WTC11 (cell line): ENCODE results near the gene L1TD1.

Source experiments
- CTCF ChIP-seq: fragments of 200-600 bp; IDR thresholded peaks from 2 replicates; pipeline ENCODE4 v1.8.0; 2022; ENCODE audit warnings: antibody characterized with exemption
- E2F1 ChIP-seq: sonication (generic); formaldehyde crosslinking; IDR thresholded peaks from 2 replicates; pipeline ENCODE4 v1.8.0; 2022; ENCODE audit warnings: mild to moderate bottlenecking, missing genetic modification reagents
- E2F4 ChIP-seq: sonication (generic); formaldehyde crosslinking; IDR thresholded peaks from 2 replicates; pipeline ENCODE4 v1.8.1; 2022; ENCODE audit warnings: low read depth, mild to moderate bottlenecking, moderate library complexity, missing genetic modification reagents, borderline replicate concordance
- FOXP4 ChIP-seq: sonication (generic); formaldehyde crosslinking; IDR thresholded peaks from 2 replicates; pipeline ENCODE4 v1.8.0; 2022; ENCODE audit warnings: mild to moderate bottlenecking, missing genetic modification reagents
- GRHL2 ChIP-seq: fragments of 250-450 bp; sonication (Bioruptor Pico); IDR thresholded peaks from 2 replicates; pipeline ENCODE4 v1.8.0; 2022; ENCODE audit warnings: mild to moderate bottlenecking, moderate library complexity; ENCODE audit not compliant: insufficient replicate concordance, severe bottlenecking
- MYBL2 ChIP-seq: sonication (generic); formaldehyde crosslinking; IDR thresholded peaks from 2 replicates; pipeline ENCODE4 v1.8.1; 2023; ENCODE audit warnings: mild to moderate bottlenecking, moderate library complexity, missing genetic modification reagents
- NR2C2 ChIP-seq: sonication (generic); formaldehyde crosslinking; IDR thresholded peaks from 2 replicates; pipeline ENCODE4 v1.8.0; 2022; ENCODE audit warnings: mild to moderate bottlenecking, missing genetic modification reagents
- NR3C1 ChIP-seq: sonication (generic); formaldehyde crosslinking; conservative IDR thresholded peaks from 2 replicates; pipeline ENCODE4 v1.8.1; 2023; ENCODE audit warnings: low read depth, mild to moderate bottlenecking, missing genetic modification reagents
- RORB ChIP-seq: fragments of 250-450 bp; sonication (Bioruptor Pico); IDR thresholded peaks from 2 replicates; pipeline ENCODE4 v1.9.0; 2021; ENCODE audit warnings: mild to moderate bottlenecking
- USF1 ChIP-seq: sonication (generic); formaldehyde crosslinking; IDR thresholded peaks from 2 replicates; pipeline ENCODE4 v1.8.0; 2022; ENCODE audit warnings: mild to moderate bottlenecking, missing genetic modification reagents
- ZNF121 ChIP-seq: sonication (generic); formaldehyde crosslinking; IDR thresholded peaks from 2 replicates; pipeline ENCODE4 v1.8.0; 2023; ENCODE audit warnings: missing genetic modification reagents
- TF ChIP-seq, protein P1 (sequence below): sonication (generic); formaldehyde crosslinking; IDR thresholded peaks from 2 replicates; pipeline ENCODE4 v1.8.1; 2022; ENCODE audit warnings: low read depth, missing genetic modification reagents, borderline replicate concordance

DNA sequence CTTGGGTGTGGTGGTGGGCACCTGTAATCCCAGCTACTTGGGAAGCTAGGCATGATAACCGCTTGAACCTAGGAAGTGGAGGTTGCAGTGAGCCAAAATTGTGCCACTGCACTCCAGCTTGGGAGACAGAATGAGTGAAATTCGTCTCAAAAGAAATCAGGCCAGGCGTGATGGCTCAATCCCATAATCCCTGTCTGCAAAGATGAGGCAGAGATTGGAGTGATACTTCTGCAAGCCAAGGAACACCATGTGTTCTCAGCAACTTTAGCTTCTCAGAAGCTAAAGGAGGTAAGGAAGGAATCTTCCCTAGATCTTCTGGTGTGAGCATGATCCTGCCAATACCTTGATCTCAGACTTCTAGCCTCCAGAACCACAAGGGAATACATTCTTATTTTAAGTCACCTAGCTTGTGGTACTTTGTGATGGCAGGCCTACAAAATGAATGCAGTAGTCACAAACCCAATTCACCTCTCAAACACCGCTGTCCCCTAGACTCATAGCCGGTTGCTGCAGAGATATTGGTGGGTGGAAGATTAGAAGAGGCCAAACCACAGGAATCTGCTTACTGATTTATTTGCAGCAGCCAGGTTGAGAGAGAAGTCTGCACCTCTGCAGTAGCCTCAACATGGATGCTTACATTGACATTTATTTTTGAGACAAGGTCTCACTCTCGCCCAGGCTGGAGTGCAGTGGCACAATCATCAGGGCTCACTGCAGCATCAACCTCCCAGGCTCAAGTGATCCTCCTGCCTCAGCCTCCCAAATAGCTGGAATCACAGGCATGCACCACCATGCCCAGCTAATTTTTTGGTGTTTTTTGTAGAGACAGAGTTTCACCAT lies 18.6 kb downstream of the L1TD1 start:
- TF ChIP-seq, protein P1, sequence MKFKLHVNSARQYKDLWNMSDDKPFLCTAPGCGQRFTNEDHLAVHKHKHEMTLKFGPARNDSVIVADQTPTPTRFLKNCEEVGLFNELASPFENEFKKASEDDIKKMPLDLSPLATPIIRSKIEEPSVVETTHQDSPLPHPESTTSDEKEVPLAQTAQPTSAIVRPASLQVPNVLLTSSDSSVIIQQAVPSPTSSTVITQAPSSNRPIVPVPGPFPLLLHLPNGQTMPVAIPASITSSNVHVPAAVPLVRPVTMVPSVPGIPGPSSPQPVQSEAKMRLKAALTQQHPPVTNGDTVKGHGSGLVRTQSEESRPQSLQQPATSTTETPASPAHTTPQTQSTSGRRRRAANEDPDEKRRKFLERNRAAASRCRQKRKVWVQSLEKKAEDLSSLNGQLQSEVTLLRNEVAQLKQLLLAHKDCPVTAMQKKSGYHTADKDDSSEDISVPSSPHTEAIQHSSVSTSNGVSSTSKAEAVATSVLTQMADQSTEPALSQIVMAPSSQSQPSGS (CRISPR knock-in tag) = no peak
- TF ChIP-seq CTCF (no peak), E2F1 (CRISPR knock-in tag) (no peak; the same call in 1 of the 2 replicates), RORB (CRISPR knock-in tag) (no peak), GRHL2 (no peak), NR3C1 (no peak; the same call in 1 of the 2 replicates), NR2C2 (CRISPR knock-in tag) (no peak), MYBL2 (CRISPR knock-in tag) (no peak), FOXP4 (CRISPR knock-in tag) (no peak), USF1 (CRISPR knock-in tag) (no peak), ZNF121 (no peak), E2F4 (no peak)
